ENCODE data around the gene PPFIA3.

The PPFIA3 gene

GRCh38 chr19:49180659-49181058, 61.3 kb downstream of the PPFIA3 start:
- TF ChIP-seq YY1 (IDR thresholded peaks at IDR 0.05; ENCODE audit: low read depth), result no peak
- no peak for TF ChIP-seq TCF12 (IDR thresholded peaks at IDR 0.05; ENCODE audit: low read depth)
- no peak for TF ChIP-seq EP300 (IDR thresholded peaks at IDR 0.05; ENCODE audit: borderline replicate concordance)

- TF ChIP-seq USF1 (IDR thresholded peaks at IDR 0.05) (no peak), TCF12 (IDR thresholded peaks at IDR 0.05; ENCODE audit: low read depth) (no peak), RAD21 (IDR thresholded peaks at IDR 0.05; ENCODE audit: low read depth) (no peak), EGR1 (IDR thresholded peaks at IDR 0.05) (no peak), REST (IDR thresholded peaks at IDR 0.05; ENCODE audit: low read depth) (no peak), EP300 (IDR thresholded peaks at IDR 0.05; ENCODE audit: borderline replicate concordance) (no peak), CREB1 (IDR thresholded peaks at IDR 0.05; ENCODE audit: low read depth) (no peak), TEAD4 (IDR thresholded peaks at IDR 0.05) (no peak), ZBTB7A (IDR thresholded peaks at IDR 0.05; ENCODE audit: low read depth) (no peak), FOXM1 (IDR thresholded peaks at IDR 0.05; ENCODE audit: borderline replicate concordance, low read depth) (no peak), TAF1 (IDR thresholded peaks at IDR 0.05; ENCODE audit: low read depth) (no peak), NFIC (IDR thresholded peaks at IDR 0.05) (no peak), YY1 (IDR thresholded peaks at IDR 0.05; ENCODE audit: low read depth) (no peak), CEBPB (IDR thresholded peaks at IDR 0.05) (no peak)
- TF ChIP-seq, protein P1, sequence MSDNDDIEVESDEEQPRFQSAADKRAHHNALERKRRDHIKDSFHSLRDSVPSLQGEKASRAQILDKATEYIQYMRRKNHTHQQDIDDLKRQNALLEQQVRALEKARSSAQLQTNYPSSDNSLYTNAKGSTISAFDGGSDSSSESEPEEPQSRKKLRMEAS (IDR thresholded peaks at IDR 0.05), result no peak
These were observed 63.6 kb downstream of the PPFIA3 start for GRCh38 chr19:49182848-49183375.

- TF ChIP-seq TCF12 (IDR thresholded peaks at IDR 0.05; ENCODE audit: low read depth) (no peak), CREB1 (IDR thresholded peaks at IDR 0.05; ENCODE audit: low read depth) (no peak)
These were observed 66.8 kb downstream of the PPFIA3 start for GRCh38 chr19:49186108-49186507.

DNA sequence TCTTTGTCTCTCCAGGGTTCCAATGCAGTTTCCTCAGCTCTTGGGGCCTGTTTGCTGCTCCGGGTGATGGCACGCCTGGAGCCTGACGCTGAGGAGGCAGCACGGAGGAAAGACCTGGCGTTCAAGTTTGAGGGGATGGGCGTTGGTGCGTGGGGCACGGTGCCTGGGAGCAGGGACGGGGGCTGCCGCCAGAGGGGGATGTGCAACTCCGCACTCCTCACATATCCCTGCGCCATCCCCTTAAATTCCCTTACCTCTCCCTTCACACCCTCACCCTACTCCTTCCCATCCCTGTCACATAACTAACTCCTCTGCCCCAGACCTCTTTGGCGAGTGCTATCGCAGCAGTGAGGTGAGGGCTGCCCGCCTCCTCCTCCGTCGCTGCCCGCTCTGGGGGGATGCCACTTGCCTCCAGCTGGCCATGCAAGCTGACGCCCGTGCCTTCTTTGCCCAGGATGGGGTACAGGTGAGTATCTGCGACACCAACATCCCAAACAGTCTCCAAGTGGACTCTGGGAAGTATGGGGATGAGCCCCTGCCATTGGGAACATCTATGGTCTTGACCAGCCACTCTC, 69.4 kb downstream of the PPFIA3 start:
- TF ChIP-seq YY1 (IDR thresholded peaks at IDR 0.05; ENCODE audit: low read depth), result no peak
- no peak for TF ChIP-seq RAD21 (IDR thresholded peaks at IDR 0.05; ENCODE audit: low read depth)
- TF ChIP-seq EGR1 (IDR thresholded peaks at IDR 0.05), result no peak
- TF ChIP-seq CREB1 (IDR thresholded peaks at IDR 0.05; ENCODE audit: low read depth), result no peak
- TF ChIP-seq USF1 (IDR thresholded peaks at IDR 0.05), result no peak
- no peak for TF ChIP-seq FOXM1 (IDR thresholded peaks at IDR 0.05; ENCODE audit: borderline replicate concordance, low read depth)
- TF ChIP-seq ZBTB7A (IDR thresholded peaks at IDR 0.05; ENCODE audit: low read depth), result no peak
- no peak for TF ChIP-seq NFIC (IDR thresholded peaks at IDR 0.05)
- TF ChIP-seq CEBPB (IDR thresholded peaks at IDR 0.05), result no peak
- TF ChIP-seq, protein P1 (IDR thresholded peaks at IDR 0.05), result no peak
- TF ChIP-seq EP300 (IDR thresholded peaks at IDR 0.05; ENCODE audit: borderline replicate concordance), result no peak
- no peak for TF ChIP-seq REST (IDR thresholded peaks at IDR 0.05; ENCODE audit: low read depth)
- TF ChIP-seq TAF1 (IDR thresholded peaks at IDR 0.05; ENCODE audit: low read depth), result no peak
- TF ChIP-seq TEAD4 (IDR thresholded peaks at IDR 0.05), result no peak
- no peak for TF ChIP-seq TCF12 (IDR thresholded peaks at IDR 0.05; ENCODE audit: low read depth)

GRCh38 chr19:49189259-49189658, 69.9 kb downstream of the PPFIA3 start:
- TF ChIP-seq TCF12 (IDR thresholded peaks at IDR 0.05; ENCODE audit: low read depth) (no peak), CEBPB (IDR thresholded peaks at IDR 0.05) (no peak), TAF1 (IDR thresholded peaks at IDR 0.05; ENCODE audit: low read depth) (no peak), TEAD4 (IDR thresholded peaks at IDR 0.05) (no peak), YY1 (IDR thresholded peaks at IDR 0.05; ENCODE audit: low read depth) (no peak), REST (IDR thresholded peaks at IDR 0.05; ENCODE audit: low read depth) (no peak), RAD21 (IDR thresholded peaks at IDR 0.05; ENCODE audit: low read depth) (no peak), USF1 (IDR thresholded peaks at IDR 0.05) (no peak), NFIC (IDR thresholded peaks at IDR 0.05) (no peak), ZBTB7A (IDR thresholded peaks at IDR 0.05; ENCODE audit: low read depth) (no peak), FOXM1 (IDR thresholded peaks at IDR 0.05; ENCODE audit: borderline replicate concordance, low read depth) (no peak), CREB1 (IDR thresholded peaks at IDR 0.05; ENCODE audit: low read depth) (no peak), EGR1 (IDR thresholded peaks at IDR 0.05) (no peak), EP300 (IDR thresholded peaks at IDR 0.05; ENCODE audit: borderline replicate concordance) (no peak)
- TF ChIP-seq, protein P1 (IDR thresholded peaks at IDR 0.05), result no peak
